H9 (cell line): ENCODE data around the gene TMEM80. TPM values are rescaled to one million over a fixed set of nuclear protein-coding genes. Genes with fewer than 3 reads are reported as not detected.

ENCODE experiments used
- DNase-seq: peaks from one replicate; pipeline ENCODE4 v3.0.0-alpha.2; 2017
- H2AFZ ChIP-seq: one replicate; pipeline ENCODE4 v1.6.1; 2013; ENCODE audit warnings: mild to moderate bottlenecking, low read length, control low read depth, moderate library complexity
- H2AK5ac ChIP-seq: 2 replicates; pipeline ENCODE4 v1.6.1; 2013; ENCODE audit warnings: low read length, control low read depth, mixed read lengths; ENCODE audit not compliant: insufficient read length
- H2BK120ac ChIP-seq: one replicate; pipeline ENCODE4 v1.6.1; 2013; ENCODE audit warnings: low read depth, mild to moderate bottlenecking, low read length, control low read depth, inconsistent platforms; ENCODE audit not compliant: poor library complexity, severe bottlenecking
- H2BK12ac ChIP-seq: 2 replicates; pipeline ENCODE4 v1.6.1; 2013; ENCODE audit warnings: low read length, control low read depth, mixed read lengths, low read depth; ENCODE audit not compliant: insufficient read length
- H2BK15ac ChIP-seq: 2 replicates; pipeline ENCODE4 v1.6.1; 2013; ENCODE audit warnings: low read depth, low read length, control low read depth
- H2BK20ac ChIP-seq: one replicate; pipeline ENCODE4 v1.6.1; 2013; ENCODE audit warnings: low read depth, mild to moderate bottlenecking, low read length, control low read depth, inconsistent platforms; ENCODE audit not compliant: poor library complexity, severe bottlenecking
- H2BK5ac ChIP-seq: 2 replicates; pipeline ENCODE4 v1.6.1; 2013; ENCODE audit warnings: low read length, control low read depth, mixed read lengths; ENCODE audit not compliant: insufficient read length
- H3K14ac ChIP-seq: 2 replicates; pipeline ENCODE4 v1.6.1; 2013; ENCODE audit warnings: low read length, control low read depth; ENCODE audit not compliant: insufficient read depth
- H3K18ac ChIP-seq: 2 replicates; pipeline ENCODE4 v1.6.1; 2013; ENCODE audit warnings: low read depth, mild to moderate bottlenecking, mixed read lengths, low read length, control low read depth; ENCODE audit not compliant: insufficient read length
- H3K23ac ChIP-seq: 2 replicates; pipeline ENCODE4 v1.6.1; 2013; ENCODE audit warnings: low read length, control low read depth, mixed read lengths, low read depth; ENCODE audit not compliant: insufficient read length
- H3K23me2 ChIP-seq: 2 replicates; pipeline ENCODE4 v1.6.1; 2013; ENCODE audit warnings: low read depth, mild to moderate bottlenecking, mixed read lengths, low read length, control low read depth; ENCODE audit not compliant: insufficient read length, poor library complexity, severe bottlenecking
- H3K27ac ChIP-seq: 2 replicates; pipeline ENCODE4 v1.5.1; 2013; ENCODE audit warnings: low read length, control low read depth, mixed read lengths, low read depth; ENCODE audit not compliant: insufficient read length
- H3K27me3 ChIP-seq: 2 replicates; pipeline ENCODE4 v1.6.1; 2013; ENCODE audit warnings: low read length, control low read depth, inconsistent platforms; ENCODE audit not compliant: insufficient read depth
- H3K4ac ChIP-seq: 2 replicates; pipeline ENCODE4 v1.6.1; 2013; ENCODE audit warnings: low read depth, mild to moderate bottlenecking, control low read depth, inconsistent platforms, low read length, moderate library complexity
- H3K4me1 ChIP-seq: 2 replicates; pipeline ENCODE4 v1.6.1; 2013; ENCODE audit warnings: low read length, control low read depth, inconsistent platforms; ENCODE audit not compliant: insufficient read depth
- H3K4me2 ChIP-seq: 2 replicates; pipeline ENCODE4 v1.6.1; 2013; ENCODE audit warnings: low read length, control low read depth, mixed read lengths; ENCODE audit not compliant: insufficient read length, insufficient read depth
- H3K56ac ChIP-seq: 2 replicates; pipeline ENCODE4 v1.6.1; 2013; ENCODE audit warnings: low read depth, mild to moderate bottlenecking, mixed read lengths, low read length, control low read depth; ENCODE audit not compliant: insufficient read length
- H3K79me1 ChIP-seq: 2 replicates; pipeline ENCODE4 v1.6.1; 2013; ENCODE audit warnings: low read depth, mild to moderate bottlenecking, moderate library complexity, low read length, control low read depth, inconsistent platforms; ENCODE audit not compliant: insufficient read depth, poor library complexity, severe bottlenecking
- H3K79me2 ChIP-seq: 2 replicates; pipeline ENCODE4 v1.6.1; 2013; ENCODE audit warnings: low read length, control low read depth, inconsistent platforms; ENCODE audit not compliant: insufficient read depth
- H3K9ac ChIP-seq: 2 replicates; pipeline ENCODE4 v1.6.1; 2013; ENCODE audit warnings: low read length, control low read depth, mixed read lengths; ENCODE audit not compliant: insufficient read length; ENCODE audit errors: extremely low read depth
- H3K9me3 ChIP-seq: one replicate; pipeline ENCODE4 v1.6.1; 2013; ENCODE audit warnings: low read depth, low read length, inconsistent platforms; ENCODE audit not compliant: control insufficient read depth
- H3T11ph ChIP-seq: one replicate; pipeline ENCODE4 v1.6.1; 2013; ENCODE audit warnings: mild to moderate bottlenecking, low read length, control low read depth, inconsistent platforms
- H4K20me1 ChIP-seq: one replicate; pipeline ENCODE4 v1.6.1; 2013; ENCODE audit not compliant: control insufficient read depth, insufficient read length, insufficient read depth
- H4K5ac ChIP-seq: 2 replicates; pipeline ENCODE4 v1.6.1; 2013; ENCODE audit warnings: low read depth, mild to moderate bottlenecking, mixed read lengths, low read length, control low read depth; ENCODE audit not compliant: insufficient read length
- H4K8ac ChIP-seq: replicated peaks from 2 replicates; pipeline ENCODE4 v1.6.1; 2013; ENCODE audit warnings: low read length, control low read depth, mixed read lengths, low read depth; ENCODE audit not compliant: insufficient read length
- H4K91ac ChIP-seq: 2 replicates; pipeline ENCODE4 v1.6.1; 2013; ENCODE audit warnings: low read depth, mild to moderate bottlenecking, moderate library complexity, mixed read lengths, low read length, control low read depth; ENCODE audit not compliant: insufficient read length
- H3K27ac Mint-ChIP-seq, 3 experiments: 2 replicates in 2 of 3; 3 replicates in 1 of 3; pipeline ENCODE4 v1.8.0; 2020 to 2021; ENCODE audit warnings: mixed read lengths in 3 of 3, mild to moderate bottlenecking in 1 of 3, moderate library complexity in 1 of 3
- H3K27me3 Mint-ChIP-seq: 2 replicates; pipeline ENCODE4 v1.8.0; 2021; ENCODE audit warnings: low read depth, mild to moderate bottlenecking, moderate library complexity, mixed read lengths
- H3K36me3 Mint-ChIP-seq, 3 experiments: 2 replicates in 2 of 3; 3 replicates in 1 of 3; pipeline ENCODE4 v1.8.0; 2020 to 2021; ENCODE audit warnings: low read depth in 3 of 3, mixed read lengths in 3 of 3; ENCODE audit not compliant: insufficient read depth in 1 of 3
- H3K4me1 Mint-ChIP-seq, 2 experiments: 2 replicates each; pipeline ENCODE4 v1.8.0; 2020; ENCODE audit warnings: mixed read lengths in 2 of 2
- H3K4me3 Mint-ChIP-seq, 2 experiments: 2 replicates in 1 of 2; 3 replicates in 1 of 2; pipeline ENCODE4 v1.8.0; 2020 to 2021; ENCODE audit warnings: mild to moderate bottlenecking in 2 of 2, mixed read lengths in 2 of 2, moderate library complexity in 1 of 2
- H3K9me3 Mint-ChIP-seq, 2 experiments: 2 replicates in 1 of 2; 3 replicates in 1 of 2; pipeline ENCODE4 v1.8.0; 2020; ENCODE audit warnings: mild to moderate bottlenecking in 2 of 2, mixed read lengths in 2 of 2, moderate library complexity in 1 of 2
- WGBS: extraction: QIAGEN DNeasy Blood & Tissue Kit; methylation state at CpG from one replicate; pipeline ENCODE4 v1.1.7; 2013; ENCODE audit warnings: missing lambda C conversion rate, low lambda C conversion rate, mixed read lengths; ENCODE audit not compliant: insufficient read length; ENCODE audit errors: extremely low coverage; 5-methylcytosine and 5-hydroxymethylcytosine counted together
- total RNA-seq: library from RNA; stranded (reverse); gene quantifications from 2 replicates; pipeline ENCODE4 v1.2.1, GENCODE V29; 2021
- TF ChIP-seq, protein P1 (sequence below): fragments of 200-600 bp; sonication (generic); conservative IDR thresholded peaks from 3 replicates; pipeline ENCODE4 v1.8.0; 2021; ENCODE audit warnings: antibody characterized with exemption, mild to moderate bottlenecking

The TMEM80 gene
- total RNA-seq, 1 experiment from 2014 or later, result 23.6 TPM

- Histone ChIP-seq H3K27me3 (no peaks in the 10 kb centered on the region), H3K56ac (no peak overlapping the region), H3K9ac (no peak overlapping the region), H3K23me2 (no peaks in the 10 kb centered on the region), H4K20me1 (no peaks in the 10 kb centered on the region), H2BK120ac (no peak overlapping the region), H3T11ph (no peak overlapping the region), H2BK20ac (no peak overlapping the region), H2AFZ (no peak overlapping the region), H4K8ac (no peak overlapping the region), H3K4me1 (no peaks in the 10 kb centered on the region), H4K5ac (no peak overlapping the region), H3K18ac (peak overlapping the region; percentile 17), H3K27ac (no peak overlapping the region), H4K91ac (no peak overlapping the region), H3K9me3 (no peaks in the 10 kb centered on the region), H3K4ac (no peak overlapping the region), H2BK15ac (no peak overlapping the region), H3K79me1 (no peaks in the 10 kb centered on the region), H2BK12ac (no peak overlapping the region), H3K79me2 (no peaks in the 10 kb centered on the region), H3K14ac (0 out of 2 replicates have a peak overlapping the region, but pooled peaks have one; percentile 34), H2BK5ac (no peak overlapping the region), H3K4me2 (peak overlapping the region; percentile 51), H3K23ac (no peak overlapping the region), H2AK5ac (no peak overlapping the region)
- Mint-ChIP-seq H3K4me1 (peaks cover 3 to 22% of the 10 kb centered on the region in 2 experiments; a peak in 3 of 4 replicates), H3K27ac (no peak overlapping the region), H3K4me3 (peak overlapping the region; percentile 41 to 71; a peak in 3 of 5 replicates), H3K36me3 (peaks cover 0 to 13% (median 0%) of the 10 kb centered on the region in 3 experiments; a peak in 3 of 7 replicates), H3K27me3 (no peaks in the 10 kb centered on the region), H3K9me3 (peaks cover 3 to 4% of the 10 kb centered on the region in 2 experiments; a peak in 1 of 5 replicates)
- TF ChIP-seq, protein P1, sequence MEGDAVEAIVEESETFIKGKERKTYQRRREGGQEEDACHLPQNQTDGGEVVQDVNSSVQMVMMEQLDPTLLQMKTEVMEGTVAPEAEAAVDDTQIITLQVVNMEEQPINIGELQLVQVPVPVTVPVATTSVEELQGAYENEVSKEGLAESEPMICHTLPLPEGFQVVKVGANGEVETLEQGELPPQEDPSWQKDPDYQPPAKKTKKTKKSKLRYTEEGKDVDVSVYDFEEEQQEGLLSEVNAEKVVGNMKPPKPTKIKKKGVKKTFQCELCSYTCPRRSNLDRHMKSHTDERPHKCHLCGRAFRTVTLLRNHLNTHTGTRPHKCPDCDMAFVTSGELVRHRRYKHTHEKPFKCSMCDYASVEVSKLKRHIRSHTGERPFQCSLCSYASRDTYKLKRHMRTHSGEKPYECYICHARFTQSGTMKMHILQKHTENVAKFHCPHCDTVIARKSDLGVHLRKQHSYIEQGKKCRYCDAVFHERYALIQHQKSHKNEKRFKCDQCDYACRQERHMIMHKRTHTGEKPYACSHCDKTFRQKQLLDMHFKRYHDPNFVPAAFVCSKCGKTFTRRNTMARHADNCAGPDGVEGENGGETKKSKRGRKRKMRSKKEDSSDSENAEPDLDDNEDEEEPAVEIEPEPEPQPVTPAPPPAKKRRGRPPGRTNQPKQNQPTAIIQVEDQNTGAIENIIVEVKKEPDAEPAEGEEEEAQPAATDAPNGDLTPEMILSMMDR, result peak; percentile 21; the same call in 1 of the 3 replicates
- peak; percentile 94 for DNase-seq
- no CpG with 5 or more reads among the region's 53 CpGs for WGBS
These were observed 25.1 kb downstream of the TMEM80 start for GRCh38 chr11:720642-721246.
